Activated CD4-positive, alpha-beta T cell treated with anti-CD3 and anti-CD28 coated beads, Interleukin-2, amount 50 U/mL, for 4 hours (primary cell): ENCODE measurements around the gene SACS.
"Not testable (repeated sequence)": the region's sequence is repeated elsewhere in the genome, so short reads cannot be mapped to it uniquely, and the experiment has no call there.

Experiments used
- DNase-seq, 2 experiments: peaks; one replicate each; pipeline ENCODE4 v3.0.0-alpha.2; 2020

The SACS gene

GRCh38 chr13:23456437-23457210 is 23.1 kb upstream of the SACS start:
- no peak for DNase-seq

GRCh38 chr13:23455401-23456185 is 22.1 kb upstream of the SACS start:
- no peak for DNase-seq

- no peak for DNase-seq
These were observed 19.6 kb upstream of the SACS start for GRCh38 chr13:23453132-23453531.

GRCh38 chr13:23450340-23451046 is 17.0 kb upstream of the SACS start:
- no peak for DNase-seq

GRCh38 chr13:23449398-23450162 is 16.1 kb upstream of the SACS start:
- DNase-seq: no peak

GRCh38 chr13:23447927-23448326 is 14.4 kb upstream of the SACS start:
- no peak for DNase-seq

GRCh38 chr13:23445794-23446193 is 12.3 kb upstream of the SACS start:
- DNase-seq: no peak

GRCh38 chr13:23443878-23444277 is 10.4 kb upstream of the SACS start:
- no peak for DNase-seq

GRCh38 chr13:23443110-23443509 is 9.6 kb upstream of the SACS start:
- DNase-seq: no peak

GRCh38 chr13:23440821-23441618 is 7.5 kb upstream of the SACS start:
- no peak for DNase-seq

- not testable (repeated sequence) for DNase-seq
These were observed 6.8 kb upstream of the SACS start for GRCh38 chr13:23440324-23440723.

GRCh38 chr13:23437916-23438315 is 4.4 kb upstream of the SACS start:
- no peak for DNase-seq

- no peak for DNase-seq
These were observed 3.2 kb upstream of the SACS start for GRCh38 chr13:23436680-23437079.

- DNase-seq: no peak
These were observed 989 bp upstream of the SACS start for GRCh38 chr13:23434491-23434890.

GRCh38 chr13:23432626-23433025 is 876 bp downstream of the SACS start:
- DNase-seq: no peak

- no peak for DNase-seq
These were observed 2.8 kb downstream of the SACS start for GRCh38 chr13:23430664-23431063.

GRCh38 chr13:23427881-23428528 is 5.5 kb downstream of the SACS start:
- DNase-seq: no peak

GRCh38 chr13:23427342-23427843 is 6.1 kb downstream of the SACS start:
- DNase-seq: no peak

GRCh38 chr13:23421596-23421995 is 11.9 kb downstream of the SACS start:
- DNase-seq: no peak

GRCh38 chr13:23418776-23419683 is 14.5 kb downstream of the SACS start:
- DNase-seq: no peak
